HG02884 (cell line): ENCODE measurements around the gene ACYP1.
A peak's percentile ranks its signal among the peaks of the same experiment; 100 is the strongest.

Experiments
- ATAC-seq: cut with Tn5 transposase; IDR thresholded peaks from one replicate; pipeline ENCODE4 v1.9.1; 2021; ENCODE audit warnings: mild to moderate bottlenecking, moderate library complexity; ENCODE audit not compliant: unreplicated experiment

ACYP1 gene

DNA sequence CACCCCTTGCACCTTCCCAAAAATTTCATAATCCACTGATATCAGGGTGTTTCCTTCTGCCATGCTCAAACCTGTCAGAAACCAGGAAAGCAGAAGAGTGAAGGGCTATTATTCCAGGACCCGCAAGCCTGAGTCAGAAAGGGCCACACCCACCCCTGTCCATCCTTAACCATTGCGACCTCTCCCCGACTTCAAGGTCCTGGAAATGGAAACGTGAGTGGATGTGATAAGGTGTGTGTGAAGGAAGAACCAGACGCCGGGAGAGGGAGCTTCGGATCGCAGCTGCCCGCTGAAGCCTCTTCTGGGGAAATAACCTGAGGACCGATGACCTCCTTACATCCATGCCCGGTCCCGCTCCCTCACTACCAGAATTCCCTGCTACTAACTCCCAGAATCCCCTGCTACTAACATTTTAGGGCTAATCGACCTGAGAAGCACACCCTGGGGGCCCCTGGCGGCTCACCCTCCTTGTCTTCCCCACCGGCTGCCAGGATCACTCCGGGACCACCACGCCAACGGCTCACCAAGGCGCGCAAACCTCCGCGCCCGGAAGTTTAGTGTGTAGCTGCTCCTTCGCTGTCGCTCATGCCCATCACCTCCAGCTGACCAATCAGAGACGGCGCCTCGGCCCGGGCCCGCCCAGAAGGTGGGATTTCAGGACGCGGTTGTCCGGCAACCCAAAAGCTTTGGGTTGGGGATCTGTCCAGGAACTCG lies at the start of gene ACYP1:
Gene ACYP1, minus strand, starts transcription at position 534 of the 714 bp plus-strand sequence. Its CDS starts 471 bp downstream, at position 63.
- ATAC-seq, result peak; percentile 95

DNA sequence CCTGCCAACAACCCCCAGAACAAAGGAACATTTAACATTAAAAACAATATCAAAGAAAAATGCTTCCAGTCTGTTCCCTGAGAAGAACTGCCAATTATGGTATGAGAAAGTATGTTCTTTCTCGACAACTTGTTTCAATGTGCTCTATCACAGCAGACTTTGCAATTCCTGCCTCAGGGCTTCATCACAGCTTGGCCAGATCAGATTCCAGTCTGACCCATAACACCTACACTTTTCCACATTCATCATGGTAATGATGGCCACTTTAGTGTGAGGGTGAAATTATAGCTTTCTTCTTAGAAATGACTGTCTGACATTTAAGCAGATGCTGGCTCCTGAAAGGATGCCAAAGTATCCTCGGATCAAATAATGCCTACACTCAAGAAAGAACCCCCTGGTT lies 46.1 kb upstream of the ACYP1 start:
- no peak for ATAC-seq

DNA sequence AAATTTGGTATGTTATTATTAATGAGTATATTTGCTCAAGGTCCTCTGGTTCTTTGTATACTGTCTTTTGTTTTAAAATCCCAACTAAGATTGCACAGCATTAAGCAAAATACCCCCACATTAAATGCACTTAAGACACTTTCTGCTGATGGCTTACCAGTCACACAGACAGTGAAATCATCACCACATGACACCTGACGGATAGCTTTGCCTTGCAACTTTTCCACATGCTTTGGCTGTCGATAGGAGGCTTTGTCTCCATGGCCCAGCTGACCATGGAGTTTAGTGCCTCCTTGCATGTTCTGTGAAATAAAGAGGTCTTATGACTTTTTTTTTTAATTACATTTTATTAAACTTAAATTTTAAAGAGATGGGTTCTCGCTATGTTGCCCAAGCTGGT lies 43.4 kb upstream of the ACYP1 start:
- no peak for ATAC-seq

DNA sequence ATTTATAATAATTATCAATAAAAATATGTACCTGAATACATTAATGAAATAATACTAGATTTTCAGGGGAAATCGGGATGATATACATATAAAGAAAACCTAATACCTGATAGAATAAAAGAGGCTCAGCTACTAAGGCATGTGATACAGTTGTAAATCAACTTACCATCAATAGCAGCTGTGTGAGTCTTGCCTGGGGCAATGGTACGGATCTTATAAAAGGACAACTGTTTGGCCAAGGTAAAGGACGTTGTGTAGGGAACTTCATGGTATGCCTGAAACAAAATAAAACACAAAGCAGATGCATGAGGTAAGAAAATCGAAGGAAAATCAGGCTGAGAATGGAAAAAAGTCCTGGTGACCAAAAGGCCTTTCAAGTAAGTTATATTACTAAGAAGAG lies 37.7 kb upstream of the ACYP1 start:
- no peak for ATAC-seq

DNA sequence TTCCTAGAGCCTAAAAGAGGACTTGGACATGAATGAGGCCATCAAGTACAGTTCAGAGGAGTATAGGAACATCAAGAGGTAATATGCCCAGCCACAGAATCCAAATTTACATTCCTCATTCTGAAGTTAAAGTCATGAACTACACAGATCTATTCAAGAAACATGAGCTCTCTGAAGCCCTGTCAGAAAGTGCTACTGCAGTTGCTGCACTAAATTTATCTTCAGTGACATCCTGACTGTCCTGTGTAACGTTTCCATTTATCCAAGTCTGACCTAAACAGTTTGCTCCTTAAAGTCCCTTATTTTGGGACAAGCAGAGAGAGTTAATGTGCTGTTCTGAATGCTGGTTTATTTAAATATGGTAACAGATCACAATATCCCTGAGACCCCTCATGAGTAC lies 34.9 kb upstream of the ACYP1 start:
- no peak for ATAC-seq

DNA sequence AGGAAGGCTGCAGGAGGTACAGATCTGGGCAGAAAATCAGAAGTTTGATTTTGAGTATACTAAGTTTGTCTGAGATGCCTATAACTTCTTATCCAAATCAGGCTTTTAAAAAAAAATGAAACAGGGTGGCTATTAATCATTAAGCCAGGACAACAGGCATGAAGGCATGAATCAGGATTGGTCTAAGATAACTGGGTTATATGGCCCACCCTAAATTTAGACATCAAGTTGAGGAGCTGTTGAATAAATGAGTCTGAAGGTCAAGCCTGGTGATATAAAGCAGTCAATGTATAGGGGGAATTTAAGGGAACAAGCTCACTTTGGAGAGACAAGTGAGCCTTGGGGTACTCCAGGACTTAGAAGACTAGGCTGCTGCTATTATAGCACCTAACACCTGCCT lies 34.4 kb upstream of the ACYP1 start:
- no peak for ATAC-seq

DNA sequence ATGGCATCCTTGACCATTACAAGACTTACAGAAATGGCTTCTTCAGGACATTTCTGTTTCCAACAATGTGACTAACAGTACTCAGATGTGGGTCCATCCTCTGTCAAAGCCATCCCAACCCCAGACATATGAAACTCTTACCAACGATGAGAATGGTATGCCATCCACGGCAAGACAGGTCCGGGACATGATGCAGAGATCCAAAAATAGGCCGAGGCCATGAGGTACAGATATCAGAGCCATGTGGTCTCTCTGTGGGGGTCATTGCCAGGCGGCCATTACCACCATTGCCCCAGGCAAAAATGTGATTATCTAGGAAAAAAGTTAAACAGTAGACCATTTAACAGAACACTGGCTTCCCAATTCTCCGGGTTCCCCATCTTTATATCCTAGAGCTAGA lies 33.1 kb upstream of the ACYP1 start:
- no peak for ATAC-seq

DNA sequence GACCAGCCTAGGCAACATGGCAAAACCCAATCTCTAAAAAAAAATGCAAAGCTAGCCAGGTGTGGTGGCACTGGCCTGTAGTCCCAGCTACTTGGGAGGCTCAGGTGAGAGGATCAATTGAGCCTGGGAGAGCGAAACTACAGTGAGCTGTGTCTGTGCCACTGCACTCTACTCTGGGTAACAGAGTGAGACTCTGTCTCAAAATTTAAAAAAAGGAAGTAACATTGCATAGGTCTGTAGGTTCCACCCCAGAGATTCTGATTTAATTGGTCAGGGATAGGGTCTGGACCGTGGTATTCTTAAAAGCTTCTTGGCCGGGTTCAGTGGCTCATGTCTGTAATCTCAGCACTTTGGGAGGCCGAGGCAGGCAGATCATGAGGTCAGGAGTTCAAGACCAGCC lies 31.9 kb upstream of the ACYP1 start:
- ATAC-seq, result no peak

DNA sequence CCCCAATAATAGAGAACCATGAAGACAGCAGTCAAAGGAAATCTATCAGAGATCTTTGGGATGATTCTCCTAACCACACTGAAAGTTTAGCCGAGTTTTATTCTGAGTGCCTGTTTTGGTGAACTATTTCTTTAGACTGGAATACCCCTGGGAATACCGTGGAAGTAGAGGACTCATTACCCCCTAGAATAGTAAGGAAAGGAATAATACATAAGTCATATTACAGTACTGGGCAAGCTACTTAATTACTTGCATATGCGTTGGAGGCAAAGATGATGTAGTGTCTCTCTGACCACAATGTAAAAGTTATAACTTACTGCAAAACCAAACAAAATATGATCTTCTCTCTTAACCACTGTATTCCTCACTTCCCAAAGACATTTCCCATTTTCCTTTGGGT lies 31.1 kb upstream of the ACYP1 start:
- ATAC-seq, result no peak

DNA sequence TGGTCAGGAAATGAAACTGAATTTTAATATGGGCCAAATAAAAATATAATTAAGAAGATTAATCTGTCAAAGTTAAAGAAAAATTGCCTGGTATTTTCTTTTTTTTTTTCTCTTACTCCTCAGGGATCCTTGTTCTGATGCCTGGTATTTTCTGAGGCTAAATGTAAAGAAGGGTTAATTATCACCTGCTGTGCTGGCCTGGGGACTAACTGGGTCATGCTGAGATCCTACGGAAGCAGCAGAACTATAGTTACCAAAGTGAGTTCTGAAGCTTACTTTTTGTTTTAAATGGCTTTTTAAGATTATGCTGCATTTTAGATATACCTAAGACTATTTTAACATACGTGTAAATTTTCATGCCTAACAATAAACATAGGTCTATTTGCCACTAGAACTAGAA lies 28.9 kb upstream of the ACYP1 start:
- no peak for ATAC-seq

DNA sequence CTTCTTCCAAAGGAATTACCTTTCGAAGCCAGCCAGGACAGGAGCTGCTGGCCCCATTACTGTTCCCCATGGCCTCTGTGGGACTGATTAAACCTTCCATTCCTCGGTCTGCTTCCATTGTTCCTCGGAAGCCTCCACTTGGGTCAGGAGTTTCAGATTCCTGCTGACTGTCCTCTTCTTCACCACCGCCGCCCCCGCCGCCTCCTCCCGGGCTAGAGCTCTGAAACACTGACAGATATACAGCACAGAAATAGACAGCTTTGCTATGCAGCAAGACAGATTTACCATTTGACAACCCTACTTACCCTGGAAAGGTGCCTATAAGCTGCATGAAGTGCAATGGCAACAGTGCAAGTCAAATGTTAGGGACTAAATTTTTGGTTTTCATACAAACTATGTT lies 27.4 kb upstream of the ACYP1 start:
- ATAC-seq, result no peak

DNA sequence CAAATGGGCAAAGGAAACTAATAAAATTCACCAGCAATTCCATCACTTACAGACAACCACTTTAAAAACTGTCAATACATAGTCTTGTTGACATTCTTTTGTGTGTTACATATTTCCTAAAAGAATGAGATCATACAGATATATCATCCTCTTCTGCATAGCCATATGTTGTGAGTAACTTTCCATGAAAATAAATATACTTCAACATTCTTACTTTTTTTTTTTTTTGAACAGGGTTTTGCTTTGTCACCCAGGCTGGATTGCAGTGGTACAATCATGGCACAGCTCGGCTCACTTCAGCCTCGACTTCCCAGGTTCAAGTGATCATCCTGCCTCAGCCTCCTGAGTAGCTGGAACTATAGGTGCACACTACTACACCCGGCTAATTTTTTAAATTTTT lies 26.5 kb upstream of the ACYP1 start:
- ATAC-seq, result no peak

DNA sequence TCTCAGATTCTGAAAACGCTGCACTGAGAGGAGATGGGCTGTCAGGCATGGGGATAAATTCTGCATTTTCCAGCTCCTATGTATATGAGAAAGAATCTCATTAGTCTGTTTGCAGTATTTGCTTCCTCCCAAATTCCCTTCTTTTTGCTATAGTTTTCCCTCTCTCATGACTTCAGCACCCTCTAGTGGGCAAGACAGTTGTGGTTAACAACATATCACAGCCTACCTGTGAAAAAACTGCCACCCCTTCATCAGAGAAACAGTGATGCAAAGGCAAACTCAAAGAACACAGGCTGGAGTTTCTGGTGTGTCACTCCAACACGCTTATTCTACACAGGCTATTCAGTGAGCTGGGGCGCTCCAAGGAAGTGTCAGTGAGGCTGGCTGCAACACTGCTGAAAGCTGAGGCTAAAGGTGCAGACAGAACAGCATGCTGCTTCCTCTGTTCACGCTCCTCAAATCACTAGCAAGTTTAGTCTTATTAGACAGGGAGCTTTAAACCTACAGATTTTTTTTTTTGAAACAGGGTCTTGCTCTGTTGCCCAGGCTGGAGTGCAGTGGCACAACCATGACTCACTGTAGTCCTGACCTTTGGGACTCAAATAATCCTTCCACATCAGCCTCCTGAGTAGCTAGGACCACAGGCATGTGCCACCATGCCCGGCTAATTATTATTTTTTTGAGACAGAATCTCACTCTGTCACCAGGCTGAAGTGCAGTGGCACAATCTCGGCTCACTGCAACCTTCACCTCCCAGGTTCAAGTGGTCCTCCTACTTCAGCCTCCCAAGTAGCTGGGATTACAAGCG lies 24.9 kb upstream of the ACYP1 start:
- ATAC-seq, result no peak

DNA sequence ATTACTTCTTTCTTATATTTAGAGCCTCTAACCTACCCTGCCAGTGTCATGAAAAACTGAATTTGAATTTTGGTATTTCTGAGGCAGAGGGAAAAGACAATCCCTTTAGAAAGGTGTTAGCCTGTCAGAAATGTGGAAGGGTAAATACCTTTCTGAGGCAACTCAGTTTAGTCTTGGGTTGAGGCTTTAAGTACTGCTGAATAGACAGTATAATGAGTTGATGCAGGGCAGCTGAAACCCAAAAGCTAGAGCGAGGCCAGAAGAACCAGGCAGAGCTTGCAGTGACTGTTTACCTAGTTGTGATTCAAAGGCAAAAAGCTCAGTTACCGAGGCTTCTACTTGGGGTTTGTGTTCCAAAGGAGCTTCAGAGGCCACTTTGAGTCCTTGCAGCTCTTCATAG lies 24.3 kb upstream of the ACYP1 start:
- ATAC-seq, result no peak

DNA sequence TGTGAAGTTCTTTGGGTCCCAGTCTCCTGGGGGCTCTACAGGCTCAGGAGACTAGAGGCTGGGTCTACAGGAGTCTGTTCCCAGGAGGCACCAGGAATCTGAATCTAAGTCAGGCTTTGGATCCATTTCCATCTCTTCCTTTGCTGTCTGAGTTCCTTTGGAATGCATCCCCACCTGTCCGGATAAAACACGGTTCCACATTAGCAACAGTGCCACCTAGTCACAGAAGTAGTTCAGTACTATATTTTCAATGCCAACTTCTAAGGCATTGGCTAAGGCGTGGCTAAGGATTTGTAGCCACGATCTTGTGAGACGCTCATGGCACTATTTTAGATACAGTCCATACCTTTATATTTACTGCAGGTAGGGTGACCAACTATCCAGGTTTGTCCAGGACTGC lies 20.7 kb upstream of the ACYP1 start:
- no peak for ATAC-seq

DNA sequence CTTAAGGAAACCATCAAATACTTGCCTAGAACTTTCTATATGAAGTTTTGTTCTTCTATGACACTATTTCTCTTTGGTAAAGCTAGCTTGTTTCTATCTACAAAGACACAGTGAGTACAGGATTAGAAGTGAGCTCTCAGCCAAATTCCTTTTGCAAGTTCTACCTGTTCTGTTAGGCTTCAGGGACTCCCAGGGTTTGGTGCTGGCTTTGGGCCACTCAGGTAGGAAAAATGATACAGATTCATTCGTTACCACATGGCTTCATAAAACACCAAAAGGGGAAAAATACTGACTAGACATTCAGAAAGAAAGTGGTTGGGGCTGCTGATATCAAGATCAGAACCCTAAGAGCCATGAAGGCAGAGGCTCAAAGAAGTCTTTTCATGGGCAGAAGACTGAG lies 19.4 kb upstream of the ACYP1 start:
- no peak for ATAC-seq

DNA sequence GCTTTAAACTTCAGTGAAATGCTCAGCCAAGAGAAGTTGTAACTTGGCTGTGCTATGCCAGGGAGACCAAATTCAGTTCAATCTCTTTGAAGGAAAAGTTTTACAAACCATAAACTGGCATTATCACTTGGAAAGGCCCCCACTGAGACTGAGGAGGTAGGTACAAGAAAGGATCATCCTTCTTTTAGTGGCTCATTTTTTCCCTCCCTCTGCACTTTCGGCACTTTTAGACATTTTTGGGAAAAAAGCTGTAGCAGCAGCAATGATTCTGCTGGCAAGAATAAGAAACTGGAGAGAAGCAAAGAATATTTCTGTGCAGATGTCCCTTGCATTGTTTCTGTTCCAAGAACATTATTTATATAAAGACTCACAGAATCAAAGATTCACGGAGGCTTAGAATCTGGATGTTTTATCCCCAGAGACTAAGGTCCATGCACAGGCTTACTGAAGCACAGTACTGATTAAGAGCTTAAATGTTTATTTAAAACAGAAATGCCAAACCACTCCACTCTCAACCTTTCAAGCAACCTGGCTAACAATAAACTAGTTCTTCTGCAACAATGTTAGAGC lies 17.9 kb upstream of the ACYP1 start:
- no peak for ATAC-seq

DNA sequence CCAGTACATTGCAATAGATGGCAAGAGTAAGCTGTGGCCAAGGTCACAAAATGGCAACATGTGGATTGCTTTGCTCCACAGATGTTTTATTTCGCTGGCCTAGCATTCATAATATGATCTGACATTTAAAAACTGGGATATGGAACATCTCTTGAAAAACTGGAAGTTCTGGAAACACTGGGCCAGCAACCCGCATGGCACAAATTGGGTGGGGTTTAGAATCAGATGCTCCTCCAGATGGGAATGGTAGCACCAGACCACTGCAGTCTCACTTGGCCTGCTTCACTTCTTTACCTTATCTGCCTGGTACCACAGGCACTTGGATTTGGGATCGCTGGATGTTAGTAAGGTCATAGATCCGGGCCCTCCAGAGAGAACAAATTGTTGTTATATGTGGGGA lies 15.7 kb upstream of the ACYP1 start:
- ATAC-seq, result no peak

DNA sequence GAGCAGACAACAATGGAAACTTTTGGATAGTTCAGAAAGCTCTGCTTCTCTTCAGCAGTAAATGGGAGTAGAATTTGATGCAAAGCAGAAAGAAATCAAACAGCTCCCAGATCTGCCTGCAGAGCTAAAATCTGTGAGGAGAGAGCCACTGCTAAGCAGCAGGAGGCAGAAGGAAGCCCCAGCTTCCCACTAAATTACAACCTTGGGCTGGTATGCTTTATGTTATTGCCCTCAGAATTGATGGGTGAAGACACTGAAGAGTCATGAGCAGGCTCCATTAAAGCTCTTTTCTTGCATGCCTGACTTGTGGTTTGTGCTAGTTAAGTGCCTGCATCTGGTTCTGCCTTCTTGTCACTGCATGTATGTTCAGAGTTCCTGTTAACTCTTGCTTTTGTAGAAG lies 14.0 kb upstream of the ACYP1 start:
- ATAC-seq, result no peak

DNA sequence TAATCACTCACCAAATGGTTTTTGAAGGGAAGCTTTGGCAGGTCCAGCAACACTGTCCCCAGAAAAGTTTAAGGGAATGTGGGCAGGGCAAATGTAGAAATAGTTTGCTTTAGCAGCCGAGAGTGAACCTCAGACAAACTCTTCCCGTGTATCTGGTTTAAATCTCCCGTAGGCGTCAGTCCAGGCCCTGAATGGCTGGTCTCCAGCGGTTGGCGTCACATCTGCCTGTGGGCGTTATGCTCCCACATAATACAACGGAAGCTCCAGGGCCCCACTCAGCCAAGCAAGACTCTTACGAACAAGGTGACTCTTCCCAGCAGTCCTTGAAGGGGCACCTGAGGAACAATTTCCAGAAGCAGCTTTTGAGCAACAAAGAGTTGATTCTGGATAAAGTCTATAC lies 6.6 kb upstream of the ACYP1 start:
- ATAC-seq, result no peak

DNA sequence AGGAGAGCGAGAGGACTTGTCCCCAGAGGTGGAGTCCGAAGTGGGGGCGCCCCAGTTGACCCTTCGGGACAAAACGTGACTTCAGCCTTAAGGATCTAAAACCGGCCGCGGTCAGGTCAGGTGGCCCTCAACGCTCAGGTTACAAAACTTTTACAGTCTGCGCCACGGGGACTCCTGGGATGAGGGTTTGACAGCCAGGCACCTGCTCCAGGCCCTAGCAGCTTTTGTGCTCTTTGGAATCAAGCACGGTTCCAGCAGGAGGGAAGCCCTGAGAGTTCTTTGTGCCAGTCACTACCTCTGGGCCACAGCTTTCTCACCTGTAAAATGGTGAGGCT lies 6.0 kb upstream of the ACYP1 start:
- ATAC-seq, result no peak

DNA sequence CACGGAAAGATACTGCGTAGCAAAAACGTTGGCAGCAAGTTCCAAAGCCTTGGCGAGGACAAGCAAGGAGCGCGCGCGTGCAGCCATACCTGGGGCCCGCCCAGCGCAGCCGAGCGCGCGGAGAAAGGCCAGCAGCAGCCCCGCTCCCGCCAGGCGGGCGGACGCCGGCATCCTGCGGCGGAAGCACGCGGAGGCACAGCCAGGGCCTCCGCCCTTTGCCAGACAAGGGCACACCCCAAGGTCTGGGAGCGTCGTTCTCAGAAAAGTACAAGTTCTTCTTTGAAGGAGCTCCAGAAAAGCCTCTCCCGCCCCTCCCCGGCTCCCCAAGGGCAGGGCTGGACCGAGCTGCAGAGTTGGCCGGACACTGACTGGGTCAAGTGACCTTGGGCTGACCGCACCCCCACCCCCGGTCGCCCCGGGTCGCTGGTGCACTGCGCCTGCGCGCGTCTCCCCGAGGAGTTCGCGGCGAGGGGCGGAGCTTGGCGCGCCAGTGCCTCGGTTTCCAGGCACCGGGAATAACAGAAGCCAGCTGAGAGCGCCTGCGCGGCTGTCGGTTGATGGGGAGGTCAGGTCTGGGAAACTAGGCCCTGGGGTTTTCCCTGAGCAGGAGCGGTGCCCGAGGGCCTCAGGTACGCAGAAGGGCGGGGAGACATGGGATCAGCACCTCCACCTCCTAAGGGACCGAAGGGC lies 5.4 kb upstream of the ACYP1 start, which contains the start of gene ZC2HC1C:
Gene ZC2HC1C, plus strand, starts transcription at position 521 of the 690 bp plus-strand sequence. CDS start 933 bp downstream, outside the sequence.
- ATAC-seq, result peak; percentile 61
